K562 (cell line): ENCODE data around the gene PPP1R2C. TPM values are rescaled to one million over a fixed set of nuclear protein-coding genes. Genes with fewer than 3 reads are reported as not detected.

Experiments used
- MAFG ChIP-seq: fragments of 450-650 bp; conservative IDR thresholded peaks from 2 replicates; pipeline ENCODE4 v1.6.1; 2016; ENCODE audit warnings: missing genetic modification characterization, missing compliant biosample characterization
- MCM7 ChIP-seq, 2 experiments: fragments of 450-650 bp; IDR thresholded peaks; 2 replicates each; pipeline ENCODE4 v1.6.1; 2016 to 2018
- POLR3A ChIP-seq: IDR thresholded peaks from 2 replicates; pipeline ENCODE4 v1.6.1; 2011; ENCODE audit warnings: borderline replicate concordance, mild to moderate bottlenecking, moderate library complexity; ENCODE audit not compliant: insufficient read length, insufficient read depth; ENCODE audit errors: extremely low read depth
- PRPF4 ChIP-seq: fragments of 200-400 bp; formaldehyde crosslinking; IDR thresholded peaks from one replicate; pipeline ENCODE4 v1.6.1; 2017; ENCODE audit warnings: low read length, low read depth, mild to moderate bottlenecking; ENCODE audit not compliant: insufficient read depth, poor library complexity, severe bottlenecking
- RB1 ChIP-seq: fragments of 450-650 bp; IDR thresholded peaks from 2 replicates; pipeline ENCODE4 v1.6.1; 2017; ENCODE audit warnings: low read depth, mild to moderate bottlenecking
- ZNF57 ChIP-seq: fragments of 450-650 bp; formaldehyde crosslinking; IDR thresholded peaks from 2 replicates; pipeline ENCODE4 v1.4.0; 2020; ENCODE audit warnings: mild to moderate bottlenecking, moderate library complexity
- polyA plus RNA-seq, 8 experiments: library from polyadenylated mRNA; depleted of rRNA in 4 of 8; stranded (reverse) in 5 of 8; unstranded in 3 of 8; fragments of >200 nt; fragmentation: Nextera tagmentation in 2 of 8; fragmentation: Illumina TruSeq in 1 of 8; extraction: Ambion mirVana in 2 of 8; extraction: Trizol in 1 of 8; gene quantifications; 2 replicates each; pipeline versions ENCODE4 v1.2.1 to v1.2.3, GENCODE V29; 2011 to 2014; ENCODE audit warnings: inconsistent platforms in 1 of 8, missing spikeins in 1 of 8
- total RNA-seq, 7 experiments: library from RNA; depleted of rRNA in 6 of 7; stranded (reverse); fragments of >200 nt in 6 of 7; fragmentation: Illumina TruSeq in 2 of 7; extraction: Trizol in 2 of 7; gene quantifications; 2 replicates each; pipeline versions ENCODE4 v1.2.1 to v1.2.3, GENCODE V29; 2011 to 2021; ENCODE audit warnings: low replicate concordance in 1 of 7
- TF ChIP-seq, protein P1 (sequence below): fragments of 450-650 bp; IDR thresholded peaks from 2 replicates; pipeline ENCODE4 v1.6.1; 2016; ENCODE audit warnings: mild to moderate bottlenecking, moderate library complexity
- TF ChIP-seq, protein P2 (sequence below): sonication (generic); formaldehyde crosslinking; IDR thresholded peaks from 2 replicates; pipeline ENCODE4 v1.8.1; 2022; ENCODE audit warnings: missing genetic modification reagents
- TF ChIP-seq, protein P3 (sequence below): IDR thresholded peaks from 2 replicates; pipeline ENCODE4 v1.6.1; 2011; ENCODE audit warnings: borderline replicate concordance, low read depth, mild to moderate bottlenecking, moderate library complexity, low read length; ENCODE audit not compliant: insufficient read depth, poor library complexity, severe bottlenecking
- TF ChIP-seq, protein P4 (sequence below), 3 experiments: fragments of 200-800 bp in 1 of 3; sonication (Bioruptor generic) in 1 of 3; sonication (generic) in 1 of 3; formaldehyde crosslinking in 1 of 3; IDR thresholded peaks; 2 replicates each; pipeline versions ENCODE4 v1.6.1 to v1.8.0; 2016 to 2022; ENCODE audit warnings: mild to moderate bottlenecking in 2 of 3, missing compliant biosample characterization in 2 of 3, missing genetic modification characterization in 2 of 3, missing genetic modification reagents in 1 of 3

PPP1R2C gene
- total and polyA plus RNA-seq, 9 of the 15 experiments (the other 6 are each of a cell fraction or from before 2014, with no cell fraction given) = not detected

DNA sequence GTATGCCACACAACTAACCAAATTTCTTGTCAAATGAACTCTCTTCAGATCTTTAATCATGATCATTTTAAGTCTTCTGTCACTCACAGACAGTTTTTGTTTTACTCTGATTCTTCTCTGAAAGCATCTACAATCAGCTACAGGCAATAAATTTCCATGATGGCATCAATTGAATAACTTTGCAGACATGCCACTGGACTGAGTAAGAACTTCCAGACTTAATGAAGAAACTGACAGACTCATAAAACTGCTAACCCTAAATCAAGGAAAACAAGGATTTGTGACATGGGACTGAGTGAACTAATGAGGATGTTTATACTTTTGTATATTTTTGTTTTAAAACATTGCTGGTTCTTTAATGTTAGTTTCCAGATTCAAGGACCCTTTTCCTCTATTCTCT is 5.5 kb upstream of the PPP1R2C start (continued):
- TF ChIP-seq, protein P1, sequence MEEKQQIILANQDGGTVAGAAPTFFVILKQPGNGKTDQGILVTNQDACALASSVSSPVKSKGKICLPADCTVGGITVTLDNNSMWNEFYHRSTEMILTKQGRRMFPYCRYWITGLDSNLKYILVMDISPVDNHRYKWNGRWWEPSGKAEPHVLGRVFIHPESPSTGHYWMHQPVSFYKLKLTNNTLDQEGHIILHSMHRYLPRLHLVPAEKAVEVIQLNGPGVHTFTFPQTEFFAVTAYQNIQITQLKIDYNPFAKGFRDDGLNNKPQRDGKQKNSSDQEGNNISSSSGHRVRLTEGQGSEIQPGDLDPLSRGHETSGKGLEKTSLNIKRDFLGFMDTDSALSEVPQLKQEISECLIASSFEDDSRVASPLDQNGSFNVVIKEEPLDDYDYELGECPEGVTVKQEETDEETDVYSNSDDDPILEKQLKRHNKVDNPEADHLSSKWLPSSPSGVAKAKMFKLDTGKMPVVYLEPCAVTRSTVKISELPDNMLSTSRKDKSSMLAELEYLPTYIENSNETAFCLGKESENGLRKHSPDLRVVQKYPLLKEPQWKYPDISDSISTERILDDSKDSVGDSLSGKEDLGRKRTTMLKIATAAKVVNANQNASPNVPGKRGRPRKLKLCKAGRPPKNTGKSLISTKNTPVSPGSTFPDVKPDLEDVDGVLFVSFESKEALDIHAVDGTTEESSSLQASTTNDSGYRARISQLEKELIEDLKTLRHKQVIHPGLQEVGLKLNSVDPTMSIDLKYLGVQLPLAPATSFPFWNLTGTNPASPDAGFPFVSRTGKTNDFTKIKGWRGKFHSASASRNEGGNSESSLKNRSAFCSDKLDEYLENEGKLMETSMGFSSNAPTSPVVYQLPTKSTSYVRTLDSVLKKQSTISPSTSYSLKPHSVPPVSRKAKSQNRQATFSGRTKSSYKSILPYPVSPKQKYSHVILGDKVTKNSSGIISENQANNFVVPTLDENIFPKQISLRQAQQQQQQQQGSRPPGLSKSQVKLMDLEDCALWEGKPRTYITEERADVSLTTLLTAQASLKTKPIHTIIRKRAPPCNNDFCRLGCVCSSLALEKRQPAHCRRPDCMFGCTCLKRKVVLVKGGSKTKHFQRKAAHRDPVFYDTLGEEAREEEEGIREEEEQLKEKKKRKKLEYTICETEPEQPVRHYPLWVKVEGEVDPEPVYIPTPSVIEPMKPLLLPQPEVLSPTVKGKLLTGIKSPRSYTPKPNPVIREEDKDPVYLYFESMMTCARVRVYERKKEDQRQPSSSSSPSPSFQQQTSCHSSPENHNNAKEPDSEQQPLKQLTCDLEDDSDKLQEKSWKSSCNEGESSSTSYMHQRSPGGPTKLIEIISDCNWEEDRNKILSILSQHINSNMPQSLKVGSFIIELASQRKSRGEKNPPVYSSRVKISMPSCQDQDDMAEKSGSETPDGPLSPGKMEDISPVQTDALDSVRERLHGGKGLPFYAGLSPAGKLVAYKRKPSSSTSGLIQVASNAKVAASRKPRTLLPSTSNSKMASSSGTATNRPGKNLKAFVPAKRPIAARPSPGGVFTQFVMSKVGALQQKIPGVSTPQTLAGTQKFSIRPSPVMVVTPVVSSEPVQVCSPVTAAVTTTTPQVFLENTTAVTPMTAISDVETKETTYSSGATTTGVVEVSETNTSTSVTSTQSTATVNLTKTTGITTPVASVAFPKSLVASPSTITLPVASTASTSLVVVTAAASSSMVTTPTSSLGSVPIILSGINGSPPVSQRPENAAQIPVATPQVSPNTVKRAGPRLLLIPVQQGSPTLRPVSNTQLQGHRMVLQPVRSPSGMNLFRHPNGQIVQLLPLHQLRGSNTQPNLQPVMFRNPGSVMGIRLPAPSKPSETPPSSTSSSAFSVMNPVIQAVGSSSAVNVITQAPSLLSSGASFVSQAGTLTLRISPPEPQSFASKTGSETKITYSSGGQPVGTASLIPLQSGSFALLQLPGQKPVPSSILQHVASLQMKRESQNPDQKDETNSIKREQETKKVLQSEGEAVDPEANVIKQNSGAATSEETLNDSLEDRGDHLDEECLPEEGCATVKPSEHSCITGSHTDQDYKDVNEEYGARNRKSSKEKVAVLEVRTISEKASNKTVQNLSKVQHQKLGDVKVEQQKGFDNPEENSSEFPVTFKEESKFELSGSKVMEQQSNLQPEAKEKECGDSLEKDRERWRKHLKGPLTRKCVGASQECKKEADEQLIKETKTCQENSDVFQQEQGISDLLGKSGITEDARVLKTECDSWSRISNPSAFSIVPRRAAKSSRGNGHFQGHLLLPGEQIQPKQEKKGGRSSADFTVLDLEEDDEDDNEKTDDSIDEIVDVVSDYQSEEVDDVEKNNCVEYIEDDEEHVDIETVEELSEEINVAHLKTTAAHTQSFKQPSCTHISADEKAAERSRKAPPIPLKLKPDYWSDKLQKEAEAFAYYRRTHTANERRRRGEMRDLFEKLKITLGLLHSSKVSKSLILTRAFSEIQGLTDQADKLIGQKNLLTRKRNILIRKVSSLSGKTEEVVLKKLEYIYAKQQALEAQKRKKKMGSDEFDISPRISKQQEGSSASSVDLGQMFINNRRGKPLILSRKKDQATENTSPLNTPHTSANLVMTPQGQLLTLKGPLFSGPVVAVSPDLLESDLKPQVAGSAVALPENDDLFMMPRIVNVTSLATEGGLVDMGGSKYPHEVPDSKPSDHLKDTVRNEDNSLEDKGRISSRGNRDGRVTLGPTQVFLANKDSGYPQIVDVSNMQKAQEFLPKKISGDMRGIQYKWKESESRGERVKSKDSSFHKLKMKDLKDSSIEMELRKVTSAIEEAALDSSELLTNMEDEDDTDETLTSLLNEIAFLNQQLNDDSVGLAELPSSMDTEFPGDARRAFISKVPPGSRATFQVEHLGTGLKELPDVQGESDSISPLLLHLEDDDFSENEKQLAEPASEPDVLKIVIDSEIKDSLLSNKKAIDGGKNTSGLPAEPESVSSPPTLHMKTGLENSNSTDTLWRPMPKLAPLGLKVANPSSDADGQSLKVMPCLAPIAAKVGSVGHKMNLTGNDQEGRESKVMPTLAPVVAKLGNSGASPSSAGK = no peak
- TF ChIP-seq MAFG (tag) = no peak
- TF ChIP-seq RB1 = no peak
- TF ChIP-seq, protein P2, sequence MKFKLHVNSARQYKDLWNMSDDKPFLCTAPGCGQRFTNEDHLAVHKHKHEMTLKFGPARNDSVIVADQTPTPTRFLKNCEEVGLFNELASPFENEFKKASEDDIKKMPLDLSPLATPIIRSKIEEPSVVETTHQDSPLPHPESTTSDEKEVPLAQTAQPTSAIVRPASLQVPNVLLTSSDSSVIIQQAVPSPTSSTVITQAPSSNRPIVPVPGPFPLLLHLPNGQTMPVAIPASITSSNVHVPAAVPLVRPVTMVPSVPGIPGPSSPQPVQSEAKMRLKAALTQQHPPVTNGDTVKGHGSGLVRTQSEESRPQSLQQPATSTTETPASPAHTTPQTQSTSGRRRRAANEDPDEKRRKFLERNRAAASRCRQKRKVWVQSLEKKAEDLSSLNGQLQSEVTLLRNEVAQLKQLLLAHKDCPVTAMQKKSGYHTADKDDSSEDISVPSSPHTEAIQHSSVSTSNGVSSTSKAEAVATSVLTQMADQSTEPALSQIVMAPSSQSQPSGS (CRISPR knock-in tag) = no peak
- TF ChIP-seq PRPF4 = no peak
- TF ChIP-seq, protein P3, sequence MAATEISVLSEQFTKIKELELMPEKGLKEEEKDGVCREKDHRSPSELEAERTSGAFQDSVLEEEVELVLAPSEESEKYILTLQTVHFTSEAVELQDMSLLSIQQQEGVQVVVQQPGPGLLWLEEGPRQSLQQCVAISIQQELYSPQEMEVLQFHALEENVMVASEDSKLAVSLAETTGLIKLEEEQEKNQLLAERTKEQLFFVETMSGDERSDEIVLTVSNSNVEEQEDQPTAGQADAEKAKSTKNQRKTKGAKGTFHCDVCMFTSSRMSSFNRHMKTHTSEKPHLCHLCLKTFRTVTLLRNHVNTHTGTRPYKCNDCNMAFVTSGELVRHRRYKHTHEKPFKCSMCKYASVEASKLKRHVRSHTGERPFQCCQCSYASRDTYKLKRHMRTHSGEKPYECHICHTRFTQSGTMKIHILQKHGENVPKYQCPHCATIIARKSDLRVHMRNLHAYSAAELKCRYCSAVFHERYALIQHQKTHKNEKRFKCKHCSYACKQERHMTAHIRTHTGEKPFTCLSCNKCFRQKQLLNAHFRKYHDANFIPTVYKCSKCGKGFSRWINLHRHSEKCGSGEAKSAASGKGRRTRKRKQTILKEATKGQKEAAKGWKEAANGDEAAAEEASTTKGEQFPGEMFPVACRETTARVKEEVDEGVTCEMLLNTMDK = no peak
- no peak for TF ChIP-seq ZNF57 (CRISPR knock-in tag)
- no peak for TF ChIP-seq POLR3A
- TF ChIP-seq MCM7 (IDR thresholded peaks at IDR 0.05) = no peak
- TF ChIP-seq, protein P4, sequence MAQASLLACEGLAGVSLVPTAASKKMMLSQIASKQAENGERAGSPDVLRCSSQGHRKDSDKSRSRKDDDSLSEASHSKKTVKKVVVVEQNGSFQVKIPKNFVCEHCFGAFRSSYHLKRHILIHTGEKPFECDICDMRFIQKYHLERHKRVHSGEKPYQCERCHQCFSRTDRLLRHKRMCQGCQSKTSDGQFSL (CRISPR knock-in tag; IDR thresholded peaks at IDR 0.05) = no peak
- TF ChIP-seq, protein P4 (tag; IDR thresholded peaks at IDR 0.05) = no peak
